GM19438 (cell line): ENCODE measurements around the gene MSS51.
A peak's percentile ranks its signal among the peaks of the same experiment; 100 is the strongest.
"Not testable (repeated sequence)": the region's sequence is repeated elsewhere in the genome, so short reads cannot be mapped to it uniquely, and the experiment has no call there.

Experiments used
- ATAC-seq: cut with Tn5 transposase; IDR thresholded peaks from one replicate; pipeline ENCODE4 v1.9.1; 2021; ENCODE audit warnings: low read depth; ENCODE audit not compliant: unreplicated experiment

Gene MSS51

DNA sequence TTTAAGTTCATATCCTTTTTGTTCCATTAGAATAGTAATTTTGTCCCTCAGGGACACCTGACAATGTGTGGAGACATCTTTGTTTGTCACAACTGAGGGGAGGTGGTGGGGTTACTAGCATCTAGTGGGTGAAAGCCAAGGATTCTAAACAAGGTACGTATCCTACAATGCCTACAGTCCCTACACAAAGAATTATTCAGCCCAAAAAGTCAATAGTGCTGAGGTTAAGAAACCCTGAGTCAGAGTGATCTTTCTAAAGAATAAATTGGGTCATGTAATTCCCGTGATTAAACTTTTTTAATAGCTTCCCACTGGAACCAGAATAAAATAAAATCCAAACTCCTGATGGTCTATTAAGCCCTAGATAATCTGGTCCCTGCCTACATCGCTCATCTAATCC is 16.8 kb downstream of the MSS51 start:
- ATAC-seq = no peak

DNA sequence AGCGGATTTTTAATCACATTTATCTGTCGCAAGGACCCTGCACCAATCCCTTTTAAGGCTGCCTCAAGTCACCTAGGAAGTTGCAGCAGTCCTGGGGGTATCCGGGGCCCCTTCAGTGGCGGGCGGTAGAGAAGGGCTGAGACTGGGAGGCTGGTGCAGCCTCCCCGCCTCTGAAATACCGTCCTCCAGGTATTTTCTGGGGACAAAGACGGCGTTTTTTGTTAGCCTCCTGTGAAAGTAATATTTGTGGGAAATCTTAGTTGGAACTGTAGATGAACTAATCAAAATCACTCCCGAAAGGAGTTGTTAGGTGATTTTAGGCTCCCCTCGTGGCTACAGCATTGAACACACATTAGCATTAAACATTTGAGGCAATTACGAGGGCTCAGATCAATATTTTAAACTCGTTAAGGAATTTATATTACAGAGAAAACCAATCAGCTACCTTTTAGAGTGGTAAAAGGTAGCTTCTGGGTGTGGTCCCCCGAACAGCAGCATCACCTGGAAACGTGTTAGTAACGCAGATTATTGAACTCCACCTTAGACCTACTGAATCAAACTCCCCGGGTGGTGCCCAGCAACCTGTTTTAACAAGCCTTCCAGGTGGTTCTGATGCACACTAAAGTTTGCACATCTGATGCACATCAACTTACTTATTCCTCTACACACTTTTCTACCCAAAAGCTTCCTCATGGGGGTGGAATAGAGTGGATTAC is 19.0 kb downstream of the MSS51 start:
- peak; percentile 36 for ATAC-seq

DNA sequence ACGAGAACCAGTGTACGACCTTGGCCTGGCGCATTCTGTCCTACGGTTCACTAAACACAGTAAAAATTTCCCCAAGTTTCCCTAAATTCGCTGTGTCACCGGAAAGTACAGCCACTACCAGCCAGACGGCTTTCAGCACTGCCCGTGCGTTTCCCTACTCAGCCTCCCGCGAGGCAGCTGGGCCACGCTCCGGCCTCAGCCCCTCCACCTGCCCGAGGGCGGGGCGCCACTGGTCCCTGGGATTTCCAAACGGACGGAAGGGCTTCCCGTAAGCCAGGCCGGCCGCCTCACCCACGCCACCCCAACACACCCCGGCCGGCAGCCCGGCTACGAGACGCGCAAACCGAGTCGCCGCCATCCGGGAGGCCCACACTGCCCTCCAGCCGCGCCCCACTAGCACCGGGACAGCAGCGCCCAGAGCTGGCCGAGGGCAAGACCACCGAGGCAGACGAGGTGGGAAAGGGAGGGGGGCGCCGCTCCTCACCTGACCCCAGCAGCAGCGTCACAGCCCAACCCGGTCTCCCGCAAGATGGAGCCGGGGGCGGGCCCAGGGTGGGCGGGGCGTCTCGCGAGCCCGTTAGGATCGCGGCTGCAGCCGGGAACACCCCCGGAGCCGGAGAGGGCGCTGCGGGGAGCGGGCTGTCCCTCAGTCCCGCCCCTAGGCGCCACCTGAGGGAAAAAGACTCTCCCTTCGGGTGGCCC is 19.7 kb downstream of the MSS51 start, which contains the start of gene ANXA7:
TSS of gene ANXA7 (minus strand) at position 531 of the 702 bp plus-strand sequence. CDS start 13,202 bp downstream, outside the sequence.
- peak; percentile 93 for ATAC-seq

DNA sequence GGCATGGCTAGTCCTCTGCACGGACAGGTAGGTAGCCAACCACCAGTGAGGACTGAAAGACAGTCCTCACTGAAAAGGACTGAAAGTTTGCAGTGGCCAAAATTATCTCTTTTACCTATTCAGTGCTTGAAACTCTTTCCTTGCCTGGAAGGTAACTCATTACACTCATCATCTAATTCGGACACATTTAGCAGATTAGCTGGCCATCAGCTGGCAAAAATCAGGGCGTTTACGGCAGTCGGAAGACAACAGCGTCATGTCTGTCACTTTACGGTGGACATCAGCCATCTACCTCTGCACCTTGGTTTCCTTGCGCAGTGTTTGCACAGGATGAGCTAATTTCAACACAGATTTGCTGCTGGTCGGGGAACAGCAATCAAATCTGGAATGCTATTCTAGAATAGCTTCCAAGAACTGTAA is 20.2 kb downstream of the MSS51 start:
- peak; percentile 19 for ATAC-seq

GRCh38 chr10:73410897-73411296 is 22.5 kb downstream of the MSS51 start:
- ATAC-seq = no peak

- no peak for ATAC-seq
Measured at GRCh38 chr10:73408978-73409521, 24.3 kb downstream of the MSS51 start.

GRCh38 chr10:73408061-73408460 is 25.3 kb downstream of the MSS51 start:
- no peak for ATAC-seq

DNA sequence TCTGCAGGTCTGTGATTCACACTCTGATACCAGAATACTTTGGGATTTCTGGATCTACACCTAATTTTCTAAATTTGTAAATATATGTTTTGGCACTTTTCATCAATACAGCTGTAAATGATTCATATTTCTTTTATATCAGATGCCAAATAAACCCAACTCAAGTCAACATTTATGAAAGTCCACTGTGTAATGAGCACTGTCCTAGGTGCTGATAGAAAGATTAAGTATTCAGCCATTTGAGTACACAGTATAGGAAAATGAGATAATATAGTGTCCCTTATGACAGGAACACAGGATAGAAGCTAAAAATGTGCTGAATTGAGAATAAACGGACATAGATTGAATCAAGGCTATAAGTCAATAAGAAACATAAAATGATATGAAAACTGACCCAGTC is 25.9 kb downstream of the MSS51 start:
- no peak for ATAC-seq

GRCh38 chr10:73406846-73407245 is 26.5 kb downstream of the MSS51 start:
- ATAC-seq = no peak

DNA sequence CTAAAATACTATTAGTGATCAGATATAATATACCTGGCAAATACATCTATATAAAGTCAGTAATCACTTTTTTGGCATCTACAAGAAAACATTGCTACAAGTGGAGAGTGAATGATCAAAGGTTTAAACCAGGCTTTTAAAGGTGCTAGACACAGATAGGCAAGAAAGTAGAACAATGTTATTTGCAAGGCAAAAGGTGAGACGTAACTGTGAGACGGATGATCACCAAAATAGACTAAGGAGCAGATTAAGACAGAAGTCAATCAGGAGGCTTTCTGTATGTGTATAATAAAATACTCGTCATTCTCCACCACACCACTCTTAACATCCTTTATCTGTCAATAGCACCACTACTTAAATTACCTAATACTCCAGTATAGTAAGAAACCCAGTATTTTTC is 27.8 kb downstream of the MSS51 start:
- no peak for ATAC-seq

DNA sequence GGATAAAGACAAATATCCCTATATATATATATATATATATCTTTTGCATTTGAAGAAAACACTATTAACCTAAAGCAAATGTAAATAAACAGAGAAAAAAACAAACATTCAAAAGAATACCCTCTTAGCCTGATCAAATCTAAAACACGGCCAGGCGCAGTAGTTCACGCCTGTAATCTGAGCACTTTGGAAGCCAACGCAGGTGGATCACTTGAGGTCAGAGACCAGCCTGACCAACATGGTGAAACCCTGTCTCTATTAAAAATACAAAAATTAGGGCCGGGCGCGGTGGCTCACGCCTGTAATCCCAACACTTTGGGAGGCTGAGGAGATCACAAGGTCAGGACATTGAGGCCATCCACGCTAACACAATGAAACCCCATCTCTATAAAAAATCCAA is 28.7 kb downstream of the MSS51 start:
- no peak for ATAC-seq

DNA sequence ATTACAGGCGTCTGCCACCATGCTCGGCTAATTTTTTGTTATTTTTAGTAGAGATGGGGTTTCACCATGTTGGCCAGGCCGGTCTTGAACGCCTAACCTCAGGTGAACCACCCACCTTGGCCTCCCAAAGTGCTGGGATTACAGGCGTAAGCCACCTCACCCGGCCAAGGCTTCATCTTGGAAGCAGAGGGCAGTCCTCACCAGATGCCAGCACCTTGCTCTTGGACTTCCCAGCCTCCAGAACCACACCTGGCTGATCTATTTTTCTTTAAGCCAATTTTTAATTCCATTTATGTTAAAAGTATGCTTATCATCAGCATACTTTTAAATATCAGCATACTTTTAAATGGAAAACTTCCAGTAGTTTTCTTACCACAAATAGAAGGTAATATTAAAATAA is 31.7 kb downstream of the MSS51 start:
- ATAC-seq = no peak

- ATAC-seq = no peak
Measured at GRCh38 chr10:73399063-73399462, 34.3 kb downstream of the MSS51 start.

DNA sequence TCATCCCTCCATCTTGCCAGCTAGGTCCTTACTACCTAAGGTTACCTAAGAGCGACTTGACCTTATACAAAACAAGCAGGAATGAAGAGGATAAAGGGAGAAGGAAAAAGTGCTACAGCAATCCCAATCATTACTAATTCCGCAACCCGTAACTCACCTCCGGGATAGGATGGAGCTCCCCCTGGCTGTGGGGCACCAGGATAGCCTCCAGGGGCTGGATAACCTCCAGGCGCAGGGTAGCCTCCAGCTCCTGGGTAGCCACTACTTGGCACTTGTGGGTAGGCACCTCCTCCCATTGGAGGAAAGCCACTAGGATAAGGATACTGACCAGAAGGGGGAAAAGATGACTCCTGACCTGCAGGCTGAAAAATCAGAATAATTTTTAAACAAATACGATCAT is 35.3 kb downstream of the MSS51 start:
- ATAC-seq = no peak

GRCh38 chr10:73394325-73394724 is 39.0 kb downstream of the MSS51 start:
- not testable (repeated sequence) for ATAC-seq

GRCh38 chr10:73388228-73388627 is 45.1 kb downstream of the MSS51 start:
- ATAC-seq = no peak

GRCh38 chr10:73386583-73386982 is 46.8 kb downstream of the MSS51 start:
- ATAC-seq = no peak

DNA sequence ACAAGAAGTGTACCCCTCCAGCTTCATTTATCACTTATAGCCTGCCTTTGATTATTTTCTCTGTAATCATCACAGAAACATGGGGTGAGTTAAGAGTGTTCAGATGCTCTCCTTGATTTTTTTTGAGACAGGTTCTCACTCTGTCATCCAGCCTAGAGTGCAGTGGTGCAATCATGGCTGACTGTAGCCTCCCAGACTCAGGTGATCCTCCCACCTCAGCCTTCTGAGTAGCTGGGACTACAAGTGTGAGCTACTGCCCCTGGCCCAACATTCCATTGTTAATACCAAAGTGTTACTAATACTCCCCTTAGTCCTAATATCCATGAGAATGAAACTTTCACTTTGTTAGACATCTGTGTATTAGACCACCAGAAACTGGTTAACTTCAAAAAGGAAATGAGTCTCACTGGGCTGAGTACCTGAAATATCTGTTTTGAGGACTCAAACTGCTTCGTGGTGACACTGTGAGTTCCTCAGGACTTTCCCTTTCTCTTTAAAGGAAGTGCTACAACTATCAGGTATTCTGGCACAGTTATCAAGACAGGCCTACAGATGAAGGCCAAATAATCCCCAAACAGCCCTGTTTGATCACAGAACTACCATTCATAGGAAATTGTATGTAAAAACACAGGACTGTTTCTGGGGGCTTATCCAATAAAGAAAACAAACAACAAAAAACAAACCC is 54.2 kb downstream of the MSS51 start:
- ATAC-seq = no peak

- no peak for ATAC-seq
Measured at GRCh38 chr10:73376679-73377078, 56.7 kb downstream of the MSS51 start.
